T-helper 2 cell treated with Interferon-gamma antibody and Interleukin-4, amounts not matched to agents 100 ng/mL and 5 ng/mL, for 36 hours (primary cell): ENCODE measurements around the gene PNMA6A. TPM values are rescaled to one million over a fixed set of nuclear protein-coding genes. Genes with fewer than 3 reads are reported as not detected.
"Not testable (repeated sequence)": the region's sequence is repeated elsewhere in the genome, so short reads cannot be mapped to it uniquely, and the experiment has no call there.

Experiments used
- intact Hi-C: fragments of 100-400 bp; cut with micrococcal nuclease; formaldehyde crosslinking; loops from one replicate; pipeline ENCODE4 v1.15.1; 2023
- total RNA-seq: library from RNA; stranded (reverse); gene quantifications from 2 replicates; pipeline ENCODE4 v1.2.3, GENCODE V29; 2022

PNMA6A gene
- total RNA-seq, 1 donor from 2014 or later = 0.32 TPM

DNA sequence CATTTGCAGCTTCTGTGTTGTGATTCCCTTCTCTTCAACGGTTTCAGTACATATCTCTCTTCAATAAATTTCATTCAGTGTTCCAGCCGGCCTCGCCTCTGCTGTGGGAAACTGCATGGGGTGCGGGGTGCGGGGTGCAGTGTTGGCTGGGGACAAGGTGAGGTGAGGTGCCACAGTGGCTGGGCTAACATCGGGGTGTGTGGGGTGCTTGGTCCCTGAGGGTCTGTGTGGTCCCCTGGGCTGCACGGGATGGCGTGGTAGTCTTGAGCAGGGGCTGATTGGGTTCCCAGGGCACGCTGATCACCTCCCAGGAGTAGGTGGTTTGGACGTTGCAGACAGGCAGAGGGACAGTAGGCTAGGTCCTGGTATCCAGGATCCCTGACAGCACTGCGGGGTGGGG is 2.7 kb downstream of the PNMA6A start:
- intact Hi-C loops = no loop called here

DNA sequence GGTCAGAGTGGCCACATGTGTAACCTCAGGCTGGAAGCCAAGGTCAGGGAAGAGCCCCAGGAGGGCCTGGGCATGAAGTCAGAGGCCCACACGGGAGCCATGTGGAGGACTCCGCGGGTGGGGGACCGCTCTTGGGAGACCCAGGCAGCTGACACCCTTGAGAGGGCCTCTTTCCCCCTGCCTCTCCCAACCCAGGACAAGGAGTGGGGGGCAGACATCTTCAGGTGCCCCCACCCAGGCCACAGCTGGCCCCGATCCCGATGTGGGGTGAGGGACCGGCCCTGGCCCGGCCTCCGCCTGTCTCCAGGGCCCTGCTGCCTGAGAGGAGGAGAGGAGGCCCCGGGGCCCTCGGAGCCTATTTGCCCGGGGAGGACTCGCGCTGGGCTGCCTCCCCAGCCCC is 3.1 kb downstream of the PNMA6A start:
- intact Hi-C loops = no loop called here

DNA sequence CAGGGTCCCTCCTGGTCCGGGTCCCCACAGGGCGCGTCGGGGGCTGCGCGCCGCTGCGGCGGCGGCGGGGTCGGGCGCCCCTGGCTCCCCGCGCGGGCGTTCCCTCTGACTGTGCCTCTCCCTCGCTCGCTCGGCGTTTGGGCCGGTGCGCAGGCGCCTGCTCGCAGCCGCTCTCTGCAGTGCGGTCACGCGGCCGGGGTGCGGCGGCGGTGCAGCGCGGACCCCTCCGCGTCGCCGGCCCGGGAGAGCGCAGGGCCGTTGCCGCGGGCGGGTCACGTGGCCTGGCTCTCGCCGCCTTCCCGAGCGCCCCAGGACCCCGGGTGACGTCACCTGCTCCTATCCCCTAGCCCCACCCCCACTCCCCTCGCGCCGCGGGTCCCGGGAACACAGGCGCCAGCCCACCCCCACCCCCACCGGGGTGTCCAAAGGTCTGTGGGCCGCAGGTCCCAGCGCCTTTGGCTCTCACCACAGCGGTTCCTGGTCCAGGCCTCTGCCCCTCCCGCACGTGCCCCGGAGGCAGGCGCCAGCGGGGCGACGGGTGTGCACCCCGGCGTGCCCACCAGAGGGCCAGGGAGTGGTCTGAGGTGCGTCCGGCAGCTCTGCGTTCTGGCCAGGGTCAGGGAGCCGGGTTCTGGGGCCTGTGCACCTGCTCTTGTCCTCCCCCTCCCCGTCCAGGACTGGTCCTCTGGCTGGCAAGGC is 5.3 kb downstream of the PNMA6A start:
- intact Hi-C loops = not testable (repeated sequence)

DNA sequence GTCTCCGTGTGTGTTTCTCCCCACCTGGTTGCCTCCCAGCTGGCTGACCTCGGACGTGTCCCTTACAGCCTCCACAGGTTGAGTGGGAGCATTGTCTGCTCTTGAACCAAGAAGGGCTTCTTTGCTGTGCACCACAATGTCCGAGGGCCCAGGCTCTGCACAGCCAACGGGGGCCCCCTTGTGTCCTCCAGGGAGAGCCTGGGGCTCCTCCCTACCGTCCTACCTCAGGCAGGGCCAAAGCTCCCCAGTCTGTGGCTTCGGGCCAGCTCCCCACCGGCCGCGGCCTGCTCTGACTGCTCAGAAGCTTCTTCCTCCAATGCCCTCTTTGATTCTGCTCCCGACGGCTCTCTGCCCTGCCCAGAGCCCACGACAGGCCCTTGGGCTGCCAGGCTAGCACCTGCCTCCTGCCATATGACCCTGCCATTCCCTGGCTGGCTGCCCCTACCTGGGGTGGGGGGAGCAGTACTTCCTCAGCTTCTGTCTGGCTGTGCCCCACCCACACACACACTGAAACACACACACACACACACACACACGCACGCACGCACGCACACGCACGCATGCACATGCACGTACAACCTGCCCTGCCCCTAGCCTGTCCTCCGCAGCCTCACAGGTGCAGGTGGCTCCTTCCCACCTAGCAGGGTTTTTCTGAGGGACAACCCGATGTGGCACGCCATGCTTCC is 11.1 kb downstream of the PNMA6A start:
- intact Hi-C loops = not testable (repeated sequence)

DNA sequence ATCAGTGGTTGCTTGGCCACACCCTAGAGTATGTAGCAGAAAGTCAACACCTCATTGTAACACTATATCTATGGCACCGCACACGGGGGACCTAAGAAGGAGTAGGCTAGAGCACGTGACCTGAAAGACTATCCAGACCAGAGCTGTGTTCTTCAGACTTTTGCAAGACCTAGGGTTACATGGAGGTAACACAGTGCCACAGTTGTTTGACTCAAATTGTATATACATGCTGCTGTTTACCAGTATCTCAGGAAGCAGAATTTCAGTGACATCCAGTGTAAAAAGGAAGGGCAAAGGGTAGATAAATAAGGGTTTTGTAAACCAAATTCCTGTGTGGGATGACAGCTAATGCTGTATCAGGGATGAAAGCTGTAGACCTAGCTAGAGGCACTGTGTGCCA is 30.2 kb downstream of the PNMA6A start:
- intact Hi-C loops = no loop called here

DNA sequence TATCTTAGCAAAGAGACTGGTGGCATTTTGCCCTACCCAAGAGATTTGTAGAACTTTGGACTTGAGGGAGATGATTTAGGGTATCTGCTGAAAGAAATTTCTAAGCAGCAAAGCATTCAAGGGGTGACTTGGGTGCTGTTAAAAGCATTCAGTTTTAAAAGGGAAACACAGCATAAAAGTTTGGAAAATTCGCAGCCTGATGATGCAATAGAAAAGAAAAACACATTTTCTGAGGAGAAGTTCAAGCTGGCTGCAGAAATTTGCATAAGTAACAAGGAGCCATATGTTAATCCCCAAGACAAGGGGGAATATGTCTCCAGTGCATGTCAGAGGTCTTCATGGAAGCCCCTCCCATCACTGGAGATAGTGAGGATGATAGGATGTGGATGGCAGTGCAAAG is 32.7 kb downstream of the PNMA6A start:
- intact Hi-C loops = not testable (repeated sequence)

DNA sequence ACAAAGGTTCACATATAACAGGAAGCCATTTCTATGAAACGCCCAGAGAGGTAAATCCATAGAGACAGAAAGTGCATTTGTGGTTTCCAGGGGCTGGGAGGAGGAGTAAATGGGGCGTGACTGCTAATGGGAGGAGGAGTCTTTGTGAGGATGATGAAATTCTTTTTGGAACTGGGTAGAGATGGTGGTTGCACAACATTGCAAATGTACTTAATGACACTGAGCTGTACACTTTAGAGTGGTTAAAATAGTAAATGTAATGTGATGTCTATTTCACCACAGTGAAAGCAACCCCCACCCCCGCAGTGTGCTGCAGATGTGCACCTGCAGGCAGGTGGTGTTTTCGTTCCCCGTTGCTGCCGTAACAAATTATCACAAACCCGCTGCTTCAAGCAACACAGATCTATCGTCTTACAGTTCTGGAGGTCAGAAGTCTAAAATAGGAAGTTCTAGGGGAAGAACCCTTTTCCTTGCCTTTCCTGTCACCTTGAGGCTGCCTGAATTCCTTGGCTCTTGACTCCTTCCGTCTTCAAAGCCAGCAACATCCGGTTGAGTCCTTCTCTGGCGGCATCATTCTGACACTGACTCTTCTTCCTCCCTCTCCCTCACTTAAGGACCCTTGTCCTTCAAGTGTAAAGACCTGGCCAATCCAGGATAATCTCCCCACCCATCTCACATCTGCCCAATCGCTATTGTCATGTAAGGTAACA is 34.0 kb downstream of the PNMA6A start:
- intact Hi-C loops = not testable (repeated sequence)

DNA sequence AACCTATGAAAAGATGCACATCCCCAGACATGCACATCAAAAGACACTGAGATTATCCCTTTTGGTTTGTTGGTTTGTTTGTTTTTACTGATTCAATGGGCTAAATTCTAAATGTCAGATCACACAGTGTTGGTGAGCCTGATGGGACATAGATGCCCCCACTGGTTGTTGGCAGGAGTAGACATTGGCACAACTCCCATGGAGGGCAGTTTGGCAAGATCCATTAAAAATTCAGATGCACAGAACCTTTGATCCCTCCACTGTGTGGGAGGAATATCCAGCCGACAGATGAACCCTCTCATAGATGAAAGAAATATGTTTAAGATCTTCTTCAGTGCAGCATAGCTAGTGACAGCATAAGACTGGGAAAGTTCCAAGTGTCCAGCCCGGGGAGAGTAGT is 38.5 kb downstream of the PNMA6A start:
- intact Hi-C loops = not testable (repeated sequence)

DNA sequence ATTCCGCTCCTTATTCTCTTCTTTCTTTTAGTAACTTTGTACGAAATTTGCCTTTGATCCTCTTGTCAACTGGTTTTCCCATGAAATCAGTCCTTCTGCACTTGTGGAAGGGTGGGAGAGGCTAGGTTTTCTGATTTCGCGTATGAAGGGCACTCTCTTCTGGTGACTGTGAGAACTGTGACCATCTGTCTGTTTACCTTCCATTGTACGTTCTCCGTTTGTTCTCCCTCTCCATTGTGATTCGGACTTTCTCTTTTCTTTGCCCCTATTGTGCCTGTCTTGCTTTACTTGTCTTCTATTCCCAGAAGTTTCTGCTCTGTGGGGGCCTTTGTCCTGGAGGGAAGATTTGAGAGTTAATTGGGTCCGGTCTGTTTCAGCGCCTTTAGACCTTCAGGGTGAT is 41.6 kb downstream of the PNMA6A start:
- intact Hi-C loops = not testable (repeated sequence)

DNA sequence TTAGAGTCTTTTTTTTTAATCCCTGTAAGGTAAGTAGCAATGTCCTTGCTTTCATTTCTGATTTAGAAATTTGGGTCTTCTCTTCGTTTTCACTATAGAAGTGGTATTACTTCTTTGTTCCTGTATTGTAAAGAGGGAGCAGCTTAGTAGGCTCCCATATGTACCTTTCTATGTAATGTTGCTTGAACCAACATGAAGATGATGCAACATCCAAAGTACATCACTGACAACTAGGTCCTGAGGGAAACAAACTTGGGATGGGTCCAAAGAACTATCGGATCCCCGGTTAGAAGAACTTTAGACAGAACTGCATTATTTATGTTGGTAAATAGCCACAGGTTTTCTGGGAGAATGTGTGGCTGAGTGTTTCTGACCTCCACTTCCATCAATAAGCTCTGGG is 45.5 kb downstream of the PNMA6A start:
- intact Hi-C loops = not testable (repeated sequence)

DNA sequence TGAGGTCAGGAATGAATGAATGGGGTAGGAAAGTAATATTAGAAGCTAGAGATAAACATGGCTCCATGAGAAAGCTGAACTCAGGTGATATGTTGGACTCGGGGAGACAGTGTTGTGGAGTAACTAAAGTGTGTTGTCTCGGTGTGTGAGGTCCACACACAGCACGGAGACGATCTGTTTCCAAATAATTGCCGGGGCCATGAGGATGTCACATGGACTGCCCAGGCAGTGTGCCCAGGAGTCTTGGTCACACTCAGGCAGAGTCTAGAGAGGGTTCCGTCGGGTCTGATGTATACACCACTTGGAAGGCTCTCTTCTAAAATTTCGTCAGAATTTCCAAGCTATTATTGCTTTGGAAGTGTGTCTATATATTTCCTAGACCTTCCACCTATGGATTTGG is 48.0 kb downstream of the PNMA6A start:
- intact Hi-C loops = not testable (repeated sequence)

DNA sequence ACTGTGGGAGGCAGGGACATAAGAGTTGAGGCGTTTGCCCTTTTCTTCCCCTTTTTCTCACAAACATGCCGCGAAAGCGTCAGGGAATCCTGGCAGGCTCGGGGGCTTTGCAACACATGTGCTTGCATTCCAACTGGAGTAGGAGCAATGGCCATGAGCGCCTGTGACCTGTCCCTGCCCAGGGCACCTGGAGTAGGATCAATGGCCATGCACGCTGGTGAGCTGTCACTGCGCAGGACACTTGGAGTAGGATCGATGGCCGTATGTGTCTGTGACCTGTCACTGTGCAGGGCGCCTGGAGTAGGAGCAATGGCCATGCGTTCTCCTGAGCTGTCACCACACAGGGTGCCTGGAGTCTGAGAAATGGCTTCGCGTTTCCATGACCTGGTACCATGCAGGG is 51.2 kb downstream of the PNMA6A start:
- intact Hi-C loops = not testable (repeated sequence)

Other genes with a start within 250 kb of the PNMA6A start
- gene CETN2, start 241.7 kb upstream of the PNMA6A start, total RNA-seq = 9.1 and 9.5 TPM in 2 replicates
- 14.6 and 14.8 TPM in 2 replicates for gene NSDHL, start 241.4 kb upstream of the PNMA6A start, total RNA-seq
- 0.59 and 0.82 TPM in 2 replicates for gene ZNF185, start 174.4 kb upstream of the PNMA6A start, total RNA-seq
- 0.09 and 0.14 TPM in 2 replicates for gene PNMA5, start 78.3 kb upstream of the PNMA6A start, total RNA-seq
- gene PNMA3, start 16.0 kb upstream of the PNMA6A start, total RNA-seq = 2.5 and 2.6 TPM in 2 replicates
- gene MAGEA1, start 106.8 kb downstream of the PNMA6A start, total RNA-seq = not detected in 2 replicates
- not detected in 2 replicates for gene PNMA6F, start 249.3 kb downstream of the PNMA6A start, total RNA-seq